Activated T-cell treated with anti-CD3 and anti-CD28 coated beads, Interleukin-2, amount 50 U/mL, for 24 hours (primary cell): ENCODE measurements around the gene RPP40.

Source experiments
- DNase-seq: peaks from one replicate; pipeline ENCODE4 v3.0.0-alpha.2; 2020
- H3K27ac Mint-ChIP-seq: 2 replicates; pipeline ENCODE4 v1.8.0; 2020; ENCODE audit warnings: mild to moderate bottlenecking, mixed read lengths
- H3K27me3 Mint-ChIP-seq: 2 replicates; pipeline ENCODE4 v1.8.0; 2020; ENCODE audit warnings: mixed read lengths
- H3K36me3 Mint-ChIP-seq: 2 replicates; pipeline ENCODE4 v1.8.0; 2020; ENCODE audit warnings: low read depth, mixed read lengths
- H3K4me1 Mint-ChIP-seq: 2 replicates; pipeline ENCODE4 v1.8.0; 2020; ENCODE audit warnings: low read depth, mixed read lengths
- H3K4me3 Mint-ChIP-seq: 2 replicates; pipeline ENCODE4 v1.8.0; 2020; ENCODE audit warnings: mild to moderate bottlenecking, moderate library complexity, mixed read lengths
- H3K9me3 Mint-ChIP-seq: 2 replicates; pipeline ENCODE4 v1.8.0; 2020; ENCODE audit warnings: mixed read lengths

Gene RPP40

GRCh38 chr6:4948781-4949450, 54.9 kb downstream of the RPP40 start:
- Mint-ChIP-seq H3K4me1 (peaks cover 2% of the 10 kb centered on the region), H3K4me3 (no peak overlapping the region), H3K27ac (no peak overlapping the region), H3K9me3 (no peaks in the 10 kb centered on the region), H3K36me3 (peaks cover 82% of the 10 kb centered on the region), H3K27me3 (no peaks in the 10 kb centered on the region)
- DNase-seq, result no peak

DNA sequence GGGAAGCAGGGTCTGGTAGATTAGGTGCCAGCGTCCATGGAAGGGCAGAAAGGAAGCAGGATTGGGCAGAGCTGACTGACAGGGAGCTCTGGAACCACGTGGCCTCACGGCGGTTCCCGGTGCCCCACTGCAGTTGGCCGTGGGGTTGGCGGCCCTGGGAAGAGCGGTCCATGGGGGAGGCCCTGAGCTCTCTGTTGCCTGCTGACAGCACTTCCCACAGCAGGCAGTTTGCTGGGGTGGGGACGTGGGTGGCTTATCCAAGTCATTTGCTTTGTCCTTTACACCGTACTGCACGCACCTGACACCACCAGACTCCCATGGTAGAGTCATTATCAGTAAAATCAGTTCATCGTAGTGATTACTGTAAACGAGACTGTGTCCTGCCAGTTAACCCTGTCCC, 56.1 kb downstream of the RPP40 start:
- peaks cover 82% of the 10 kb centered on the region for H3K36me3 Mint-ChIP-seq

DNA sequence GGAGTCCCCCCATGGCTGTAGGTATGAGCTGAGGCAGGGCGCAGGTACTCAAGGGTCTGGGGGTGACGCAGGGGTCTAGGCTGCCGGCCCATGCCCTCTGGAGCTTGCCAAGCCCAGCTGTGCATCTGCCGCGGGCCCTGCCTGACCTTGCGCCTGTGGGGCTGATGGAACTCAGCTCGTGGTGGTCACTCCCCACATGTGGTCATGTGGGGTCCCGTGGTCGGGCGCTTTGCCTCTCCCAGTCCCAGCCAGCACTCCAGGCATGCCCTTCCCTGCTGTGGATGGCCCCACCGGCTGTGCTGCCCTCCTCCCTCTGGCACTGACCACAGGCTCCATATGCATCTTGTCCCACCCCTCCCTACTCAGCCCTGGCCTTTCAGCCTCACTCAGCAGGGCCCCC, 57.3 kb downstream of the RPP40 start:
- Mint-ChIP-seq H3K4me1 (peaks cover 25% of the 10 kb centered on the region), H3K27me3 (no peaks in the 10 kb centered on the region), H3K36me3 (peaks cover 72% of the 10 kb centered on the region), H3K27ac (no peak overlapping the region), H3K4me3 (no peak overlapping the region), H3K9me3 (no peaks in the 10 kb centered on the region)
- DNase-seq, result no peak

More for the DNA sequence above, 56.1 kb downstream of the RPP40 start:
- H3K27me3 Mint-ChIP-seq, result no peaks in the 10 kb centered on the region
- H3K4me1 Mint-ChIP-seq, result peaks cover 13% of the 10 kb centered on the region
- H3K9me3 Mint-ChIP-seq, result no peaks in the 10 kb centered on the region
- no peak overlapping the region for H3K27ac Mint-ChIP-seq
- DNase-seq, result no peak
- H3K4me3 Mint-ChIP-seq, result no peak overlapping the region
